ENCODE data around the gene C4A.

GRCh38 chr6:31945507-31946369 lies 36.1 kb upstream of the C4A start, which contains the start of gene CFB:
- TF ChIP-seq CTCF (IDR thresholded peaks at IDR 0.05) = no peak
- TF ChIP-seq POLR2A (IDR thresholded peaks at IDR 0.05) = no peak

All from suprapubic skin (tissue), 3 donors.